HG02763 (cell line): Measurements from ENCODE around the gene SFXN4.
A peak's percentile ranks its signal among the peaks of the same experiment; 100 is the strongest.
"Not testable (repeated sequence)": the region's sequence is repeated elsewhere in the genome, so short reads cannot be mapped to it uniquely, and the experiment has no call there.

ENCODE experiments used
- ATAC-seq: cut with Tn5 transposase; IDR thresholded peaks from one replicate; pipeline ENCODE4 v1.9.1; 2021; ENCODE audit warnings: mild to moderate bottlenecking, moderate library complexity; ENCODE audit not compliant: unreplicated experiment

SFXN4 gene

DNA sequence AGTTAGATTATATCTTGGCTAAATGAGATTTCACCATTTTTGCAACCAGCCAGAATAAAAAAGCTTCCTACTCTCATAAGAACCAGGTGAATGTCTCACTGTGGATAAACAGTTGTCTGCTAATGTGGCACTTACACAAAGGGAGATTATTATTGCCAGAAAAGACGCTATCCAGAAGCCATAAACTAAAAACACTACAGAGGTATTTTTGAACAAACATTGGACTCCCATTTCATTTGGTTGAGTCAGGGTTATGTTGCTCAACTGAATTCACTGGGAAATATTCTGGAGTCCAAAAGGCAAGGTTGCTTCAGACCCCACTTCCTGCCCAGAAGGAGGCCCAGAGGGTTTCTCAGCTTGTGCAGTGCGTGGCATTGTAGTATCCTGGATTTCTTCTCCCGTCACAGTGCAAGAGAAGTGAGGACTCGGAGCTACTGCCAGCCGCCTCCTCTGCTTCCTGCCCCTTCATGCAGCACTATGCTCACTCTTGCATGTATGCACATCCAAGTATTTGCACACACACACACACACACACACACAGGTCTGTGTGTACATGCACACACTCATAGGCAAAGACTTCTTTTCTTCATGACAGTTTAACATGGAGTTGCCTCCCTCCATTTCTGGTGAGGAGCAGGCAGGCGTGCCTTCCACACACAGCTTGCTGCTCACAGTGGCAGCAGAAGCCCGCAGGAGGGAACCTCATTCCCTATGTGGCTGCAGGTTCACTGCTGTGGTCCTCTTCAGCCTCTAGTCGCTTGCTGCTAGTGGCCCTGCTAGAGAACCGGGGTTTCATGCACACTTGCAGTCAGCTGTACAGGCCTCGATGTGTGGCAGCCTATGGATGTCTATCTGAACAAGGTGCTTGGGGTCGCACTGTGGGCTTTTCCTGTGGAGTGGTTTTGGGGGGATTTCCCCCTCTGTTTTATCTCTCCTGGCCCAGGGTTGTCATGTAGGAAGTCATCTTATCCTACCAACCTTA lies 51.5 kb downstream of the SFXN4 start:
- ATAC-seq: no peak

DNA sequence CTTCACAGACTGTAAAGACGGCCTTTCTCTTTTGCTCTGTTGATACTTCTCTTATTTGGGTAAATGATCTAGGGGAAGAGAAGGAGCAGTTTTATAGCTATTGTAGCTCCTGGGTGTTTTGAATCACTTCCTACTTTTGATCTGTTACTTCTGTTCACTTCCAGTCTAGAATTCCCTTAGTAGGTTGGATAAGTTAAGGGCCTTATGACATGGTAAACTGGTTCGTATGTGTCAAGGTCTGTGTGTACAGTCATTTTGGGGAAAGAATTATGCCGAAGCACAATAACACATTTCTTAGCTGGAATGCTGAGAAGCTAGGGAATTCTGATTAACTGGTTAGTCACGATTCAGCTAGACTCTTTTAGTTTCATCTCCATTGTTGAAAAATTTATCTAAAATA lies 53.5 kb downstream of the SFXN4 start:
- no peak for ATAC-seq

DNA sequence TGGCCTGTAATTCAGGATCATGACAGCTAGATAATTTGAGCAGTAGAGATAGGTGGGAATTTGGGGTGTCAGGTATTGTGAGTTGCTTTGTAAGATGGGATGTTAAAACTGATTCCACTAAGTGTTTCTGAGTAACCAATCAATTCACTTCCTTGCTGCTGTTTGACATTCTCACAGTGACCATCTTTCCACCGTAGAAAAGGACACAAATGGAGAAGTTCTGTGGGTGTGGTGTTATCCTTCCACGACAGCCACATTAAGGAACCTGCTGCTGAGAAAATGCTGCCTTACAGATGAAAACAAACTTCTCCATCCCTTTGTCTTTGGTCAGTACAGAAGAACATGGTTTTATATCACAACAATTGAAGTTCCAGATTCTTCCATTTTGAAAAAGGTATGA lies 57.7 kb downstream of the SFXN4 start:
- ATAC-seq: not testable (repeated sequence)

DNA sequence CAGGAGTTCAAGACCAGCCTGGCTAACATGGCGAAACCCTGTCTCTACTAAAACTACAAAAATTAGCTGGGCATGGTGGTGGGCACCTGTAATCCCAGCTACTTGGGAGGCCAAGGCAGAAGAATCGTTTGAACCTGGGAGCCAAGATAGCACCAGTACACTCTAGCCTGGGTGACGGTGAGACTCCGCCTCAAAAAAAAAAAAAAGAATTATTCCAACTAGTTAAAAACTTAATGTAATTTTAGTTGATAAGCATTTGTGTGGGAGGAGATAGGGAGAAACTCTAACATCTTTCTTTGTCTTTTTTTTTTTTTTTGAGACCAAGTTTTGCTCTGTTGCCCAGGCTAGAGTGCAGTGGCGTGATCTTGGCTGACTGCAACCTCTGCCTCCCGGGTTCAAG lies 58.4 kb downstream of the SFXN4 start:
- ATAC-seq: not testable (repeated sequence)

DNA sequence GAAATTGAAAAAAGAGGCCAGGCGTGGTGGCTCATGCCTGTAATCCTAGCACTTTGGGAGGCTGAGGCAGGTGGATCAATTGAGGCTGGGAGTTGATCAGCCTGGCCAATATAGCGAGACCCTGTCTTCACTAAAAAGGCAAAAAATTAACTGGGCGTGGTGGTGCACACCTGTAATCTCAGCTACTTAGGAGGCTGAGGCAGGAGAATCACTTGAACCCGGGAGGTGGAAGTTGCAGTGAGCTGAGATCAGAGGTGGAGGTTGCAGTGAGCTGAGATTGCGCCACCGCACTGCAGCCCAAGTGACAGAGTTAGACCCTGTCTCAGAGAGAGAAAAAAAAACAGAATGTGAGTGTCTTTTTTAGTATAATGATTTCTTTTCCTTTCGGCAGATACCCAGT lies 59.6 kb downstream of the SFXN4 start:
- not testable (repeated sequence) for ATAC-seq

DNA sequence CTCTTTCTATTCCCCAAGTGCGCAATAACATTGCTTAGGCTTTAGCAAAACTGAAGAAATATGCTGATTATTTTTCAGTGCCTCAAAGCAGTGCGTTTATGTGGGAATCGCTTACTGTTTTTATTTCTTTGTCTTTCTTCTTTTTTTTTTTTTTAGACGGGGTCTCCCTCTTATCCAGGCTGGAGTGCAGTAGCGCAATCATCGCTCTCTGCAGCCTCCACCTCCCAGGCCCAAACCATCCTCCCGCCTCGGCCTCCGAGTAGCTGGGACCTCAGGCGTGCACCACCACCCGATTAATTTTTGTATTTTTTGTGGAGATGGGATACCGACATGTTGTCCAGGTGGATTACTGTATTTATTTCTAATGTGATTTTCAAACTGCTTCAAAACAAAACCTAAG lies 60.4 kb downstream of the SFXN4 start:
- ATAC-seq: no peak

DNA sequence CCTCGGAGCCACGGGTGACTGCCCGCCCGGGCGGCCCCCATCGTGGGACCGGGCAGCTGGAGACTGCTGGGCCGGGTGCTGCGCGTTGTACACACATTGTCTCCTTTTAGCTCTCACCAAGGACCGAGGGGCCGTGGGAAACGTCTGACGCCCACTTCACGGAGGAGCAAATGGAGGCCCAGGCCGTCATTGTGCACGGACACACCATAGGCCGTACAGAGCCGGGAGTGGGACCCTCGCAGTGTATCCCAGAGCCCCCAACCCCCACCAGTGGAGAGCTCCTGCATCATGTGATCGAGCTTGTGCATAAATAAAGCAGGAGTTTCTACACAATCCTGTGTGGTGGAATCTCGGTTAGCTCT lies 60.9 kb downstream of the SFXN4 start:
- no peak for ATAC-seq

DNA sequence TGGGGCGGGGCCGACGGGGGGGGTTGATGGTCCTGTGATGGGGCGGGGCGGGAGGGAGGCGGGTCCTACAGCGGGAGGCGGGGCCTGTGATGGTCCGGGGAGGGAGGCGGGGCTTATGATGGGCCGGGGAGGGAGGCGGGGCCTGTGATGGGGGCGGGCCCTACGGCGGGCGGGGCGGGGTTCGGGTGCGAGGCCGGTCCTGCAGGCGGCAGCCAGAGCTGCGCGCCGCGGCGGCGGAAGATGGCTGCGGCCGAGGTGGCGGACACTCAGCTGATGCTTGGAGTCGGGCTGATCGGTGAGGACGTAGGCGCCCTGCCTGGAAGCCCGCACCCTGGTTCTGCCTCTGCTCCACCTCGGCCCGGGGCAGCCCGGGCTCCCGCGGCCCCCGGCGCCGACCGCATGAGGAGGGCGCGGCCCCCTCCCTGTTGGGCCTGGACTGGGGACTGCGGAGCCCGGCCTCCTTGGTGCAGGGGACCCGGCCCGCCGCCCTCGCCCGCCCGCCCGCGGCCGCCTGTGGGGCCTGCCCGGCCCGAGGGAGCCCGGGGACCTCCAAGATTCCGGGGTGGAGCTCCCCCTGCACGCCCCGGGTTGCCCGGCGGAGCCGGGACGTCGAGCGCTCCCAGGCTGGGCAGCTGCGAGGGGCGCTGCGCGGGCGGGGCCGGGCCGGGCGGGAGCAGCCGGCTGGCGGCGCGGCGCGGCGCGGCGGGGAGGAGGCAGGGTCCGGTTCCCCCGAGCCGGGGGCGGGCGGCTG lies 61.4 kb downstream of the SFXN4 start, which contains the start of gene DENND10:
Gene DENND10 (plus strand): TSS at position 211 of the 751 bp plus-strand sequence. CDS start 30 bp downstream, at position 241.
- ATAC-seq: peak; percentile 83

DNA sequence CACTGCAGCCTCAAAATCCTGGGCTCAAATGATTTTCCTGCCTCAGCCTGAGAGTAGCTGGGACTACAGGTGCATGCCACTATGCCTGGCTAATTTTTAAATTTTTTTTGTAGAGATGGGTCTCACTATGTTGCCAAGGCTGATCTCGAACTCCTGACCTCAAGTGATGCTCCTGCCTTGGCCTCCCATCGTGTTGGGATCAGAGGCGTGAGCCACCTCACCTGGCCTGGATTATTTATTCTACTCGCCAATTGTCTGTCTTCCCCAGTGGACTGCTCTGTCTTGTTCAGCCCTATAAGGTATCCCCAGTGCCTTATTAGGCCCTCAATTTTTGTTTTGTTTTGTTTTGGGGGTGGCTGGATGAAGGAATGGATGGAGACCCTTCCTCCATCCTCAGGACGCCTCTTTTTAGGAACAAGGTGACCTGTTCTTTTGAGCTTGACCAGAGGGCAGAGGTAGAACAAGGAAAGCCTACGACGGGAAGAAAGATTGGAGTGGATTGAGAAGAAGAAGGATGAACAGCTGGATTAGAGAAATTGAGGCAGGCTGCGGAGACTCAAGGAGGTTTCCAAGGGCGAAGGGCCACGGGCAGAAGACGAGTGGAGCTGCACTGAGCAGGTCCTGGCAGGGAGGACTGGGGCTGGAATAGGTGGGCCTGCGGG lies 62.1 kb downstream of the SFXN4 start:
- no peak for ATAC-seq

DNA sequence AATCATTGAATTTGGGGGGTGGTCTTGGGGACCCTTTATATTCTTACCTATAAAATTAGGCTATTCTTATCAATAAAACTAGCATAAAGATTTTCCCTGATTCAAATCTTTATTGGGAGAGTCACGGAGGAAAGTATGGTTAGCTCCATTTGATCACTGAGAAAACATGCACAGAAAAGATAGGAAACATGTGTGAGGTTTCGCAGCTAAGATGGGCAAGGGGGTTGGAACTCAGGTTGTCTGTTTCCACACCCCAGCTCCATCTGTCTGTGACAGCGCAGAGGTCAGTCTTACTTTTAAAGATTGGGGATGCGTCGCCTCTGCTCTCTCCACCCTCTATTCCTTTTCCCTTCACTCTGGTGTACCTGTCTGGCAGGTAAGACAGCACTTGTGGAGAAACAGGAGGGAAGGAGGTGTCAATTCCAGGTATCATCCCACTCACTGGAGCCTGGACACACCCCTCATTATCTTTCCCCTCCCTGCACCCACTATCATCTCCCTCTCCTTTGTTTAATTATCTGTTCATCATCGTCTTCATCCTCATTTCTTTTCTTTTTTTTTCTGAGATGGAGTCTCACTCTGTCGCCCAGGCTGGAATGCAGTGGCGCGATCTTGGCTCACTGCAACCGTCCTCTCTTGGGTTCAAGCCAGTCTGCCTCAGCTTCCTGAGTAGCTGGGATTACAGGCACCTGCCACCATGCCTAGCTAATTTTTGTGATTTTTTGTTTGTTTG lies 64.0 kb downstream of the SFXN4 start:
- ATAC-seq: no peak

DNA sequence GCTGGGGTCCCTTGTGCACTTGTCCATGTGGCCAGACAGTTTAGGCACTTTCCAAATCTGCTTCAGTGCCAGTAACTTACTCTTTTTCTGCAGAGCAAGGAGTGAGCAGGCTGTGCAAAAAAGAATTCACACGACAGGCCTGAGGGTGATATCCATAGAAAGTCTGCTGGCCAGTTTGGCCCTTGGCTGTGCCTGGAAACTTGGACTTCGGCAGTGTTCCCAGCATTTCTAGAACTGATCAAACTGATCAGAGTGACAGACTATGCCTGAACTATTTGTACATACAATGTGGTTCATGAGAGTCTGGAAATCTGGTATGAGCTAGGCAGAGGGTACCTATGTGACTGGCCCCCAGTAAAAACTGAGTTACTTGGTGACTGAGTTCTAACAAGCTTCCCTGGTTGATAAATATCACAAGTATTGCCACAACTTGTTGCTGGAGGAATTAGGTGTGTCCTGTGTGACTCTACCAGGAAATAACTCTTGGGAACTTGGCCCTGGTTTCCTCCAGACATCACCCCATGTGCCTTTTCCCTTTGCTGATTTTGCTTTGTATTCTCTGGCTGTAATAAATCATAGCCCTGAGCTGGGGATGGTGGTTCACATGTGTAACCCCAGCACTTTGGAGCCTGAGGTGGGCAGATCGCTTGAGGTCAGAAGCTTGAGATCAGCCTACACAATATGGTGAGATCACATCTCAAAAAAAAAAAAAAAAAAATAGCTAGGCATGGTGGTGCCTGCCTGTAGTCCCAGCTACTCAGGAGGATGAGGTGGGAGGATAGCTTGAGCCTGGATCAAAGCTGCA lies 64.9 kb downstream of the SFXN4 start:
- ATAC-seq: no peak

DNA sequence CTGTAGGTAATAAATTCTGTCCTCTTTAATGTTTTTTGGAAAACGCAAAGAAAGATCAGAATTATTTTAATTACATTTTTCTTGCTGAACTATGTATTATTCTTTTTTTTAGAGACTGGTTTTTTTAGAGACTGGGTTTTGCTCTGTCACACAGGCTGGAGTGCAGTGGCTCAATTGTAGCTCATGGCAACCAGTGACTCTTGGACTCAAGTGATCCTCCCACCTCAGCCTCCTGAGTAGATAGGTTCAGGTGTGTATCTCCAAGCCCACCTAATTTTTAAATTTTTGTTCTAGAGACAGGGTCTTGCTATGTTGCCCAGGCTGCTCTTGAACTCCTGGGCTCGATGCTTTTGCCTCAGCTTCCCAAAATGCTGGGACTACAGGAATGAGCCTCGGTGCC lies 66.9 kb downstream of the SFXN4 start:
- no peak for ATAC-seq

DNA sequence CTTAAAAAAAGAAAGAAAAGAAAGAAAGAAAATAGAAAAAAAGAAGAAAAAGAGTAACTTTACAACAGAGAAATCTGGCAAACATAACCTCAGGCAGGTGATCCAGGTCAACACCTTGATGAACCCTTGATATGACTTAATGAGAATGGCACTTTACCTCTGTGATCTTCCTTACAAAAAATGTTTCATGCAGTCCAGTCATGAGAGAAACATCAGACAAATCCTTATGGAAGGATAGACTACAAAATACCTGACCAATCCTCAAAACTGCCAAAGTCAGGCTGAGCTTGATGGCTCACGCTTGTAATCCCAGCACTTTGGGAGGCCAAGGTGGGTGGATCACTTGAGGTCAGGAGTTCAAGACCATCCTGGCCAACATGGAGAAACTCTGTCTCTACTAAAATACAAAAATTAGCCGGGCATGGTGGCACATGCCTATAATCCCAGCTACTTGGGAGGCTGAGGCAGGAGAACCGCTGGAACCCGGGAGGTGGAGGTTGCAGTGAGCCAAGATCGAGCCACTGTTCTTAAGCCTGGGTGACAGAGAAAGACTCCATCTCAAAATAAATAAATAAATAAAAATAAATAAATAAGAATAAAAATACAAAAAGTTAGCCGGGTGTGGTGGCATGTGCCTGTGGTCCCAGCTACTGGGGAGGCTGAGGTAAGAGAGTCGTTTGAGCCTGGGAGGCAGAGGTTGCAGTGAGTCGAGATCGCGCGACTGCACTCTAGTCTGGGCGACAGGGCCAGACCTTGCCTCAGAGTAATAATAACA lies 68.7 kb downstream of the SFXN4 start:
- not testable (repeated sequence) for ATAC-seq

DNA sequence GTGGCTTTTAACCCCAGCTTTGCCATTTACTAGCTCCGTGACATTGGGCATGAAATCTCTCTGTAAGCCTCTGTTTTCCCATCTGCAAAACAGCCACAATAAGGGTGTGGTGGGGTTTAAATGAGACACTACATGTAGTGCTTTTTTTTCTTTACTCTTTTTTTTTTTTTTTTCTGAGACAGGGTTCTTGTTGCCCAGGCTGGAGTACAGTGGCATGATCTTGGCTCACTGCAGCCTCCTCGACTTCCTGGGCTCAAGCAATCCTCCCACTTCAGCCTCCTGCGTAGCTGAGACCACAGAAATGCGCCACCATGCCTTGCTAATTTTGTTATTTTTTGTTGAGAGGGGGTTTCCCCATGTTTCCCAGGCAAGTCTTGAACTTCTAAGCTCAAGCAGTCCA lies 69.9 kb downstream of the SFXN4 start:
- ATAC-seq: no peak

DNA sequence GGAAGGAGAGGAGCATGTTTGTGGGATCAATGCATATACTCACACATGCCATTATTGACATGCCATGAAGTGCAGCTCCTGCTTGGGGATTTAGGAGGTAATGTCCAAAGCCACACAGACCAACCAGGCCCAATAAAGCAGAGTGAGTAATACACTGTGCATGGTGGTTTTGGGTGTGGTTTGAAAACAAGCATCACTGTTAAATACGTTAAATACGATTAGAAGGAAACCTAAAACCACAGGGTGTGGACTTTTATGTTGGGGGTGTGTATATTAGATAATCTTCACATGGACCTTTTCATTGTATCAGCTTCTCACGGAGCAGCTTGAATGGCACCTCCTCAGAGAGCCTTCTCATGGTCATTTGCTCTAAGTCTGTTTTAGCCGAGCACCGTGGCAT lies 74.5 kb downstream of the SFXN4 start:
- no peak for ATAC-seq
